Nephron progenitor cell (in vitro differentiated cells): Measurements from ENCODE around the gene PGM2.

ENCODE experiments used
- DNase-seq: peaks from one replicate; pipeline ENCODE4 v3.0.0; 2021
- H3K27ac Mint-ChIP-seq: 2 replicates; pipeline ENCODE4 v1.8.0; 2021; ENCODE audit warnings: mild to moderate bottlenecking, moderate library complexity, mixed read lengths
- H3K27me3 Mint-ChIP-seq: 2 replicates; pipeline ENCODE4 v1.8.0; 2021; ENCODE audit warnings: mild to moderate bottlenecking, low read depth, mixed read lengths; ENCODE audit not compliant: poor library complexity
- H3K36me3 Mint-ChIP-seq: 2 replicates; pipeline ENCODE4 v1.8.0; 2021; ENCODE audit warnings: low read depth, mixed read lengths
- H3K4me1 Mint-ChIP-seq: 2 replicates; pipeline ENCODE4 v1.8.0; 2021; ENCODE audit warnings: mixed read lengths
- H3K4me3 Mint-ChIP-seq: 2 replicates; pipeline ENCODE4 v1.8.0; 2021; ENCODE audit warnings: mild to moderate bottlenecking, moderate library complexity, mixed read lengths
- H3K9me3 Mint-ChIP-seq: 2 replicates; pipeline ENCODE4 v1.8.0; 2021; ENCODE audit warnings: mild to moderate bottlenecking, moderate library complexity, mixed read lengths
- CTCF ChIP-seq: fragments of 200-600 bp; sonication (generic); IDR thresholded peaks from 2 replicates; pipeline ENCODE4 v1.5.0; 2021; ENCODE audit warnings: antibody characterized with exemption

PGM2 gene

GRCh38 chr4:37908488-37909331, 82.2 kb downstream of the PGM2 start:
- TF ChIP-seq CTCF = no peak
- H3K9me3 Mint-ChIP-seq = no peaks in the 10 kb centered on the region
- H3K4me1 Mint-ChIP-seq = peaks cover 4% of the 10 kb centered on the region
- H3K27me3 Mint-ChIP-seq = peaks cover under 1% of the 10 kb centered on the region
- DNase-seq = no peak
- H3K4me3 Mint-ChIP-seq = no peak overlapping the region
- no peaks in the 10 kb centered on the region for H3K36me3 Mint-ChIP-seq
- no peak overlapping the region for H3K27ac Mint-ChIP-seq

- no peak overlapping the region for H3K27ac Mint-ChIP-seq
- TF ChIP-seq CTCF = no peak
- no peak overlapping the region for H3K4me3 Mint-ChIP-seq
- no peaks in the 10 kb centered on the region for H3K9me3 Mint-ChIP-seq
- H3K27me3 Mint-ChIP-seq = no peaks in the 10 kb centered on the region
- DNase-seq = no peak
- peaks cover 4% of the 10 kb centered on the region for H3K4me1 Mint-ChIP-seq
- H3K36me3 Mint-ChIP-seq = no peaks in the 10 kb centered on the region
Observed at GRCh38 chr4:37909332-37910090, 83.0 kb downstream of the PGM2 start.

- H3K4me1 Mint-ChIP-seq = peaks cover 4% of the 10 kb centered on the region
- DNase-seq = no peak
- no peak for TF ChIP-seq CTCF
- no peaks in the 10 kb centered on the region for H3K9me3 Mint-ChIP-seq
- no peaks in the 10 kb centered on the region for H3K36me3 Mint-ChIP-seq
- H3K4me3 Mint-ChIP-seq = no peak overlapping the region
- no peaks in the 10 kb centered on the region for H3K27me3 Mint-ChIP-seq
- no peak overlapping the region for H3K27ac Mint-ChIP-seq
Observed at GRCh38 chr4:37910091-37910486, 83.6 kb downstream of the PGM2 start.
